Hepatic stellate cell (primary cell): ENCODE measurements around the gene TM2D1.

Experiments
- DNase-seq: peaks from one replicate; pipeline ENCODE4 v3.0.0; 2011; ENCODE audit warnings: low spot score

Gene TM2D1

GRCh38 chr1:61644303-61644702 is 80.6 kb downstream of the TM2D1 start:
- DNase-seq: no peak

DNA sequence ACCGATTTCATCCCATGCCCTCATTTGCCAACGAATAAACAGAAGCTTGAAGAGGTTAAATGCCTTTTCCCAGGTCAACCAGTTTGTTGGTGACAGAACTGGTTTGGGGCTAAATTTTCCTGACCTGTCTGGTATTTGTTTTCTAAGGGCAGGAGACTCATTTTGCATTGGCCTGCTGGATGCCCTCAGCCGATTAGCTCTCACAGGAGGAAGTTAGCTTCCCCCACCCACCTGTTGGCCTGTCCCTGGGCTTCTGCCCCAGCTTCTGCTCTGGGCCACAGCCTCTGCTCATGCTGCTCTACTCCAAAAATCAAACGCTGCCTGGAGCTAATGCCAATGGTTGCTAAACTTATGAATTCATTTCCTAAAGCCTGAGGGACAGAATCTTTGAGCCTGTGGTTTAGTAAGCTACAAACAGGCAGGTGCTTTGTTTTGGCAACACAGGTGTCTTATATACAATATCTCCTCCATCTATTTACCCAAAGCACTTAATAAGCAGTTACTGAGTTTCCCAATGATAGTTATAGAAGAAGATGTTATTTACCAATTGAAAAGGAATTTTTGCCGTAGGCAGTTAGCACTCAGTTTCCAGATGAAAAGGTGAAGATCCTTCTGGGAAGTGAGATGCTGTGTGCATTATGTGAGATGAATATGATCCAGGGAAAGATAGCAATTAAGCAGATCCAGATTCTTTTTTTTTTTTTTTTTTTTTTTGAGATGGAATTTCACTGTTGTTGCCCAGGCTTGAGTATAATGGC is 82.3 kb downstream of the TM2D1 start:
- no peak for DNase-seq

DNA sequence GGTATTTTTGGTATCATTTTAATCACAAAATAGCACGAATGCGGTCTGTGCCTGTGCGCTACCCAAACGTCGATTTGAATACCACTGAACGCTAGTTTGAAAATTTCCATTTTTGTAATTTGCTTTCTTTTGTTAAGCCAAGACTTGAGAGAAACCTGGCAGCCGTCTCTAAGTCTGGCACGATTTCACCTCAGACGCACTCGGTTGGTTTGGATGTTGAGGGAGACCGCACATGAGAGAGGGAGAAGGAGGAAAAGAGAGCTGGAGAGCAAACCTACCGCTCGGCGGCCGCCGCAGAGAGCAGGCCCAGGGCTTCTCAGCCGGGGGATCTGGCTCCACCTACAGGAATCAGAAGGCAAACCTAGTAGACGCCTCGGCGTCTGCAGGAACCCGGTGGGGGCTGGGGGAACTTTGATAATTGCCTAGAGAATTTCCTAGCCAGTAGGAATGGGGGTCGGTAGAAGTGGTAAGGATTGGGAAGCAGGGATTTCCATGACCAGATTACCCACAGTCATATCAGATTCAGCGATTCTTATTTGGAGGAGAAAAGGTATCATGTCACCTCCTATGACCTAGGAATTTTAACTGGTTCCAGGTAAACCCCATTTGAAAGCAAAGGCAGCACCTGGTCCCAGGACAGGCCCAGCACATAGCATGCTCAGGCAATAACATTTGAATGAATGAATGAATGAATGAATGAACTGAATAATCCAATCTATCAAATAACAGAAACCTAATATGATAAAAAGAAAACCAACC is 83.2 kb downstream of the TM2D1 start:
- DNase-seq: peak; percentile 76

DNA sequence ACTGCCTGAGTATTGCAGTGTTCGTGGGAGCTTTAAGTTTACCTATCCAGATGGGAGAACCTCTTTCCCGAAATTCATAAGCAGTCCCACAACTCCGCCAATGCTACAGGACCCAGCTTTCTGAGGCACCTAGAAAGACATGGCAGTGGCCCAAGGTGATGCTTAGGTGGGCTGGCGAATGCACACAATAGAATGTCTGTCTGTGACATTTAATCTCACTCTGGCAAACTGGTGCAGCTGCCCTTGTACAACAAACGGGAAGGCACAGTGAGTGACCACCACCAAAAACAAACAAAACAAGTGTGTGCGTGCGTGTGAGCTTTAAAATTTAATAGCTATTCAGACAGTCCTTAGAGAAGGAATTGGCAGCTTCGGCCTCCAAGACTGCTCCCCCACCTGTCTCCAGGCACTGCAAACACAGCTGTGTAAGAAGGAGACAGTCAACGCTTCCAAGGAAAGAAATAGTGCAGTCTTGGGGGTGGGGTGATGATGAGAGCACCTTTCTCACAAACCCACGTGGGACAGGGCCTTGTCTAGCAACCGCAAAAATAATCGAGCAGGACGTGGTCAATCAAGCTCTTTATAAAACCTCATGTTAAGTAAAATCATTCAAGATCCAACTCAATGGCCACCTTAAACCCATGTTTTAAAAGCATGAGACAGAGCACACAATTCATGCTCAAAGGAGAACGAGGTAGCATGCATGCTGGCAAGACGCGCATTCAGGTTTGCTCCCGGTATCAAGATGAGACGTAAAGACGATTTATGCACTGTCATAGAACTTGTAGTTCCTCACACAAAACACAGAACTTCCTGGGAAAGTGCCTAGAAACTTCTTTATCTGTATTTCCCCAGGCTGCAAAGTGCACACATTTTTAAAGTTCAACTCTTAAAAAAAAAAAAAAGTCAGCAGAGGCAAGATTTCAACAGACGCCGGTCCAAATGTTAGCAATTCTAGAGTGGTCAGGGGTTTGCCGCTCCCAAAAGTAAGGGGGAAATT is 84.1 kb downstream of the TM2D1 start:
- no peak for DNase-seq

GRCh38 chr1:61639608-61640336 is 85.2 kb downstream of the TM2D1 start:
- no peak for DNase-seq

- DNase-seq: no peak
Measured at GRCh38 chr1:61638911-61639605, 85.9 kb downstream of the TM2D1 start.

GRCh38 chr1:61638296-61638695 is 86.6 kb downstream of the TM2D1 start:
- no peak for DNase-seq

DNA sequence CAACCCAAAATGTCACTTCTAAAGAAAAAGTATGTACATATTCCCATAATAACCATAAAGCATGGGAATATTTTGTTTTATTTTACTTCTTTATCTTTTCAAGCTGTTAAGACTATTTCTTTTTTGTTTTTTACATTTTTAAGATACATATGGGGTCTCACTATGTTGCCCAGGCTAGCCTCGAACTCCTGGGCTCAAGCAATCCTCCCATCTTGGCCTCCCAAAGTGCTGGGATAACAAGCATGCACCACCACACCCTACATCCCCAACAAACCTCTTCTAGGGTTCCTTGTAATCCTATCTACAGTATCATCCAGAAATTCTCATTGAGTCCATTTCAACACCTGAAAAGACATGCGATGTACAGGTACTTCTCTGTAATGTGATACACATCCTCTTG is 87.5 kb downstream of the TM2D1 start:
- no peak for DNase-seq

GRCh38 chr1:61636814-61637213 is 88.1 kb downstream of the TM2D1 start:
- no peak for DNase-seq

DNA sequence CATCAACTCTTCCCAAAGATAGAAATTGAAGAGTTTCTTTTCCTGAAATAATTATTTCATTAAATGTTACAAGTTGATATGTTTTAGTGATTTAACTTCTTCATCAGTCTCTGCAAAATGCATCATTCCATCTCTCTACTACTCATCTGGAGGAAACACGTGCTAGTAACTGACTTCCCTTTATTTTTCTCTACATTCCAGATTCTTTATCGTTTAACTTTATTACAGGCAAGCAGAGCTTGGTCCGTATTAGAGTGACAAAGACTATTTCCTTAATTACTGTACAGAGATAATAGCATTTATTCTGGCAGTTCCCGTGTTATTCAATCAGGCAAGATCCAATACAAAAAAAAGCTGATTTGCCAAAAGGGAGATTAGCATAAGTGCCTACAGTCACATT is 88.6 kb downstream of the TM2D1 start:
- DNase-seq: no peak

DNA sequence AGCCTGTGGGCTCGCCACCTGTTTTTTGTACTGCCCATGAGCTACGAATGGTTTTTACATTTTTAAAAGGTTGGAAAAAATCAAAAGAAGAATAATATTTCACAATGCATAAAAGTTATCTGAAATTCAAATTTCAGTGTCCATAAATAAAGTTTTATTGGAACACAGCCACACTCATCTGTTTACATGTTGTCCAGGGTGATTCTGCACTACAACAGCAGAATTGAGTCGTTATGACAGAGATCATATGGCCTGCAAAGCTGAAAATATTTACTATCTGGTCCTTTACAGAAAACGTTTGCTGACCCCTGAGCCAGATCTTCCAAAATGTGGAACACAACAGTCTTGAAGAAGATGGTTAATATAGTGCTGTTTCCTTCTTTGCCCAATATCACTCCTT is 89.4 kb downstream of the TM2D1 start:
- no peak for DNase-seq

DNA sequence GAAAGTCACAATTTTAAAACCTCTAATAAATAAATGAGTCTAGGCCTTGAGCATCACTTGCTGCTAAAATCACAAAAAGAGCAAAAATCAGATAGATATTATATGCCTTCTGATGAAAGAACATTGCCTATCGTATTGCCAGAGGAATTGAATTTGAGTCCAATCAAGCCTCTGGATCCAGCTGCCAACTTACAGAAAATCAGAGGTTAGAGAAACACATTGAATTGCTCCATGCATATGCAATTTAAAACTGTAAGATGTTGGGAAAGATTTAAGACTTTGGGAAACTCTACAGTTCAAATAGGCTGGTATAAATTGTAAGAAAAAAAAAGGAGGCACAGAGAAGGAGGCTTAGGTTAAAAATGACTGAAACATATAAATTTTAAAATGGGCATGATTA is 93.5 kb downstream of the TM2D1 start:
- no peak for DNase-seq
